Renal cortical epithelial cell (primary cell): ENCODE data around the gene ABCB4. TPM values are rescaled to one million over a fixed set of nuclear protein-coding genes. Genes with fewer than 3 reads are reported as not detected.

Experiments used
- DNase-seq: peaks from one replicate; pipeline ENCODE4 v3.0.0-alpha.2; 2011; ENCODE audit warnings: low read depth
- total RNA-seq: library from RNA; depleted of rRNA; stranded (reverse); fragments of >200 nt; gene quantifications from 2 replicates; pipeline ENCODE4 v1.2.3, GENCODE V29; 2014

The ABCB4 gene
- 2.9 and 9.7 TPM in 2 replicates for total RNA-seq

DNA sequence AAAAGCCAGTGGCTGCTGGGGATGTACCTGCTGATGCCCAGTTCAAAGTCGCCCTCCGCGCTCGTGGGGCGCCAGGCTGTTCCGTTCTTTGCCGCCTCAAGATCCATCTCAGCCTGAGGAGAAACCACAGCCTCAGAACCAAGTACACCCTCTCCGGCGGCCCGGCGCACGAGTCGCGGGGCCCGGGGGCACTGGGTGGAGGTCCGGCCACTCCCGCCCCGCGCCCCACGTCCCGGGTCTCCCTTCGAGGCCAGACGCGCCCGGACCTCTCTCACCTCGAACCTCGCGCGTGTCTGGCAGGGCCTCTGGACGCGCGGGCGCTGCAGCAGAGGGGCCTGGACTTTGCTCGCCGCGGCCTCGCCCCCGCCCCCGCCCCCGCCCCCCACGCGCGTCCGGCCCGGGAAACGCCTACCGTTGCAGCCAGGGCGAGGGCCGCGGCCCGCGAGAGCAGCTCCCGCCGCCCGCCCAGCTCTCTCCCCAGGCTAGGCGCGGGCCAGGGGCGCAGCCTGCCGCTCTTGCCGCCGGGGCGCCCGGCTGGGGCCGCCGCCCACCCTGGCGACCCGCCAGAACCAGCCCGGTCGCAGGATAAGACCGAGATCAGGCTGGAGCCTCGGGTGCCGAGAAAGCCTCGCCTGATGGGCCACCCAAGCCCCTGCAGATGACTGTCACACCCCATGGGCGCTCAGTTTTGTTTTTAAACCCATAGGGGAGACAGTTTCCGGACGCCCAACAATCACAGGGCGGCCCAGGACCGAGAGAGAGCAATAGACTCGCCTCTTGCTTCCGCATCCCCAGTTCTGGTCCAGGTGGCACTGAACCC lies at the start of gene ABCB4:
Gene ABCB4 (minus strand): TSS at position 322 of the 820 bp plus-strand sequence. CDS start 215 bp downstream, at position 107.
- no peak for DNase-seq

DNA sequence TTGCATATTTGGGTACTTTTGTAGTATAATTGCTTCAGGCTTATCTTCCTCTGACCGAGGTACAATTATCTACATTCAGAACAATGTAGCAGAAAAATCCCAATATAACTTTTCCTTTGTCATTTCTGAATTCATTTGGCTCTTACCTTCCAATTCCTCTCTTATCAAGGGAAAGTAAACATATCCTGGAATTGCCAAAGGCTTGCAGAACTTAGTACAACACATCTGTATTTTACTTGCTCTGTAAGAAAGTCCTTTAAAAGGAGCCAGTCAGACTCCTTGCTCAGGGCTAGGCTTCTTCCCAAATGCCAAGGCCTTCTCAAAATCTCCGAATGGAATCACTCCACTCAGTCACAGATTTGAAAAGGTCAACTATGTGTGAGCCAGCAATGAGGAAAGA lies 43.3 kb upstream of the ABCB4 start:
- DNase-seq = no peak

DNA sequence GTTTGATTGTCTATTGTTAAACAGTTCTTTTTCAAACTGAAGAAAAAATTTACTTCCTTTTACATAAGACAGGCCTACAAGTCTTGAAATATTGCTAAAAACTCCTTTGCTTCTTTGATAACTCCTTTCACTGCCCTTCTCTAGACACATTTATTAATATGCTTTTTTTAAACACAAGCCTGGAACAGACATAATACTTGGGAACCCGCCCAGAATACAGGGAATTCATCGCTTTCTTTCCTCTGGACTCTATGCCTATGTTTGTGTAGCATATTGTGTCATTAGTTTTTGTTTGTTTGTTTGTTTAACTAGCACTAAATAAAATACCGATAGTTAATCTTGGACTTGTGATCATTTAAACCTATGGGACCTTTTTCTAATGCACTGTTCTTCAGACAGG lies 42.4 kb upstream of the ABCB4 start:
- no peak for DNase-seq

DNA sequence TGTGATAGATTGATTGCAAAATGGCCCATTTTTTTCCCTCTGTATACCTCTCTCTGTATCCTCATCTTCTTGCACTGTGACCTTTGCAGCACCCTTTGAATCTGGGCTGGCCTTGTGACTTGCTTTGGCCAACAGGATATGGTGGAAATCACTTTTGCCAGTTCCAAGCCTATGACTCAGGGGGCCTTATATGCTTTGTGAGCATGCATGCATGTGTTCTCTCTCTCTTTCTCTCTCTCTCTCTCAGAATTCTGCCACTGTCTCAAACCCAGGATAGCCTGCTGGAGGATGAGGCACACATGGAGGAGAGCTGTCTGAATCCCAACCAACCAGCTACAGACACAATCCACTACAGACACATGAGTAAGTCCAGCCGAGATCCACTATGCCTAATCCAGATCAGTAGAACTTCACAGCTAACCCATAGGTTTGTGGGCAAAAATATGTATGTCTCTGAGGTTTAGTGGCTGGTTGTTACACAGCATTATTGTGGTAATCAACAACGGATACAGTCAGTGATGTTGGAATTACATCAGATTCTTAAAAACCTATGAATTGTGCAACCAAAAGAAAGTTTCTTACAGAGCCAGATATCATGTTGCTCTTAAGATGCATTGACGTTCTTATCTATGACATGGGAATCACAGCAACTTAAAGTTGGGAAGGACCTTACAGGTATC lies 41.8 kb upstream of the ABCB4 start:
- DNase-seq = peak; percentile 31

DNA sequence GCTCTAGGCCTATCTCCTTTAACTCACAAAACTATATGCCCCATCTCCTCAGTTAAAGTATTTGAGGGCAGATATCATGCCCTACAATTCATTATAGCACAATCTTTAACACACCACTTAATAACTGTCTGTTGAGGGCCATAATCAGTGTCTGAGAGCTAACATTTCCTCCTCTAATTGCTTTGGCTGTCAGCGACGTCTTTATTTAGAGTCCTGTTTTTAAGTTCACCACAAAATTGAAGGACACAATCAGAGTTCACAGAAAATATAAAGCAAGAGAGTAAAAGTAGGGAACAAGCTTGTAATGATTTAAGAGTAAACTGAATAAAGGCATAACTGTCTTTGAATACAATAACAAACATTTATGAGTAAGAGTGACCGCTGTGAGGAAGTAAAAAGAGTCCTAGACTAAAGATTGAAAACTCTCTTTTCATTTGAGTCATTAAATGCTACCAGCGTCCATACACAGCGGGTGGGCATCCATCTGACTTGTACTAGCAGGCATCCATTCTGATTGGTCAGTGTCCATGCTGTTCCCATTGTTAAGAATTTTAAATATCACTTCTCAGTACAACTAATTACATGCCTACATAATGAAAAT lies 38.4 kb upstream of the ABCB4 start:
- no peak for DNase-seq

DNA sequence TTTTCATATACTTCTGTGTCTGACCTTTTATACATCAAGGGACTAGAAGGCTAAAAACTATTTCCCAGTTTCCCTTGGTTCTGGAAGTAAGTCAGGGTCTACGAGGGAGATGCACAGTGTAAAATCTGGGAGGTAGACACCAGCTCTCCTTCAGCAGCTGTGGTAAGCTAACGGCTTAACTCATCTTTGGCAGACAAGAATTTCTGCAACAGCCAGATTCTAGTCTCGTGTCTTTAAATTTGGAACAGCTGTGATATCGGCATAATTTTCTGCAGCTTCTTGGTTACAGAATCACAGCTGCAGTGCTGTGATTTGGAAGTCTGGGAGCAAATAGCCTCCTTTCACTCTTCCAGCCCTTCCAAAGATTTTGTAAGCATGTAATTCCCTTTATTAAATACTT lies 37.4 kb upstream of the ABCB4 start:
- no peak for DNase-seq

DNA sequence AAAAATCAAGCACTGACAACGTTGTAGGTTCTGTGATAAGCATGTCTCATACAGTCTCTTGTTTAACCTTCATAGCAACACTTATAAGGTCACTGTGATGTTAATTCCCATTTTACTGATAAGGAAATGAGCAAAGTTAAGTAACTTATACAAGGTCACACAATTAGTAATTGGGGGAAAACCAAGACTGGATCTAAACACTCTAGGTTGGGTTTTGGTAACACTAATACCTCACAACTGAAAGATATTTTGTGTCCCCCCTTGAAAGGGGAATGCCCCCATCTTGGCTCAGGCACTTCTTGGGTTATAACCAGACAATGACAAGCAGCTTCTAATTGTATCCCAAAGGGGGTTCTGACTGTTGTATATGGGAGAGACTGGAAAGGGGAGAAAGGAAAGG lies 36.0 kb upstream of the ABCB4 start:
- DNase-seq = no peak

DNA sequence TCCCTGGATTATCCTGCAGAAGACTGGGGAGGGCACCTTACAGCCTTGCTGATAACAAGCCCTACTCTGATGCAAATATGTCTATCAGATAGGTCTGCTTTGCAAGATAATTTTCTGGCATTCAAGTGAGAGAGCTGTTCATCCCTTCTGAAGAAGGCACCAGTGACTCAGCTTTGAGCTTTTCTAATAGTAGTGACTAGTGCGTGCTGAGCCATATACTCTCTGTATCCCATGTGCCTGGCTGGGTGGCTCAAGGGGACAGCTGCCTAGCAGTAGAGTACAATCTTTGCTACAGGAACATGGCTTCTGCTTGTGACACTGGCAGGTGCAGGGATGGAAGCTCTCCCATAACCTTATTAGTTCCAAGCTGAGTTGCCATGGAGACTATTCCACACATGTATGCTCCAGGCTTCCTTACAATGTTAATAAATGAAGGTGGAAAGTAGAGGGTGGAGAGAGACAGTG lies 35.0 kb upstream of the ABCB4 start:
- no peak for DNase-seq

DNA sequence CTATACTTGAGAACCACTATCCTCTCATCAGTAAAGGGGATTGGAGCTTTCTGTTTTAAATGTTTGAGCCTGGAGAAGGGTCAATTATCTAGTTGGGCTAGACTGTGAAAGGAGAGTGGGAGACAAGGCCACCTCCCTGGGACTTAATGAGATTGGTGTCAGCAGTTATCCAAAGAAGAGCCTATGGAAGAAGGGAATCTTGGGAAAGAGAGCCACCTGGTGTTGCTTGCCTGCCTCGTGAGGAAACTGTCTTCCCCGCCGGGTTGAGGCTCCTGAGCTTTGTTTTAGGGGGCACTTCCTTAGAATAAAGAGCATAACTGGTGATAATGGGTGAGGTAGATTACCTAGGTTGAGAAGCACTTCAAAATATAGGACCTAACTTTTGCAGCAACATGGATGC lies 32.0 kb upstream of the ABCB4 start:
- DNase-seq = no peak

DNA sequence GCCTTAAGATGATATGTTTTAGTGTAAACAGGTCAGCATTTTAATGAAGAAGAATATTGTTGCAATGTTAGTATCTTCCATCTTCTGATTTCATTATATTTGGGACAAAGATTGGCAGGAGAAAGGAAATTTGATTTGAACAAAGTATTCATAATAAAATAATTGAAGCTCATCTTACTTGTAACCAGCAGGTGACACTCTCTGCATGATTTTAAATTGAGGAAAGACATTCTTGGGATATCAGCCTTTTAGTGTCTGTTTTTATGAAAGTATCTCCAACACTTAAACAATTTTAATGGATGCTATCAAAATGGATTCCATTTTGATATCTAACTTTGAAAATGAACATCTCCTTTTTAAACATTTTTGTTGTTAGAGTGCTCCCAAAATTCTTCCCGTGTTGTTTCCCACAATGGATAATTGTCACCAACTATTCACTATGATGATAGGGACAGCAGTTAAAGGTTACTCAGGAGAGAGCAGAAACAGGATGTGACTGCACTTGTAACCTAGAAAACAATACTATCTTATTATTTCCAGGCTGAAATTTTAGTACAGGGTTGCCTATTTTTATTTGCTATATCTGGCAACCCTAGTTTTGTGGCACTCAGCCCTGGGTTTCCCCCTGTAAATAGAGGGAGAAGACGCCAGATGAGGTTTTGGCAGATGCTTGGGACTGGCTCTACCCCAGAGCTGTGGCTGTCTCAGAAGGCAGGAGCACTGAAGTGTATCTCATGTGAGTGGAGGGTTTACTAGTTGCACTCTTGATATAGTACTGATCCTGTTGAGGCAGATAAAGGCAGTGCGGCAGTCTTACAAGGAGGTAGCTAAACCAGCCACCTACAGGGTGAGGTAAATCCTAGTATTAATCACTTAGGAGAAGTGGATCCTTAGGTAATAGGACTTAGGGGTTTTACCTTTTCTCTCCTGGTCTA lies 31.0 kb upstream of the ABCB4 start:
- peak; percentile 36 for DNase-seq

DNA sequence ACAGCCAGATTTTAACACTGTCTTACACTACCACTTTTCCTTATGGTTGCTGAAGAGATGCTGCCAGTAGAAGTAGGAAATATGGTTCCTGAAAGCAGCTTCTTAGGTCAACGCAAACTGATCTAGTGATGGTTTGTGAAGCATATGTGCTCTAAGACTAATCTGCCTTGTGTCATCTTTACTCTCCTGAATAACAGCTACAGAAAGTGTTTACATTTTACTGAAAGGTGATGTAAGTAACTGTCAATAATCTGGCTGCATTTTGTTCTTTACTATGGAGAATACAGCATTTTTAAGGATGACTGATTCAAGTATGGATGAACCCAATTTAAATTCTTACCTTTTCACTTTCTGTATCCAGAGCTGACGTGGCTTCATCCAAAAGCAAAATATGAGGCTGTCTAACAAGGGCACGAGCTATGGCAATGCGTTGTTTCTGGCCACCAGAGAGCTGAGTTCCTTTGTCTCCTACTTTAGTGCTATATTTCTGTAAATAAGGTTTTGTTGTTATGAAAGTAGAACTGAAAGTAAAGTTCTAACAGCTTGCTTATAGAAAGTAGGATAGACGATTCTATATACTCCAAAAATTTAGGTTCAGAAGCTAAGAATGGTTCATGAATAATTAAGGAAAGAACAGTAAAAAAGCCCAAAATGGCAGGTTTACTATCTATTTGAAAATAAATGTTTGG lies 30.2 kb upstream of the ABCB4 start:
- DNase-seq = no peak

DNA sequence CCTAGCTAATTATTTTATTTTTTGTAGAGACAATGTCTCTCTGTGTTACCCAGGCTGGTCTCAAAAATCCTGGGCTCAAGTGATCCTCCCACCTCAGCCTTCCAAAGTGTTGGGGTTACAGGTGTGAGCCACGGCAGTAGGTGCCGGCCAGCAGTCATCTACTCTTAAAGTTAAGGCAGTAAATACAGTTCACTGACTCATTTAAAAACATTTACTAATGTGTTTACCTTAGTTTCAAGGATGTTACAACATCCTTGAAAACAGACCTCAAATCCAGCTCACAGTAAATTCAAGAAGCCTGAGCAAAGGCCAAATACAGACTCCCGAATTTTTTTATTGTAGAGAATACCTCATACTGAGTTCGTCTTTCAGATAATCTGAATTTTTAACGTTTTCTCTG lies 29.6 kb upstream of the ABCB4 start:
- peak; percentile 64 for DNase-seq

DNA sequence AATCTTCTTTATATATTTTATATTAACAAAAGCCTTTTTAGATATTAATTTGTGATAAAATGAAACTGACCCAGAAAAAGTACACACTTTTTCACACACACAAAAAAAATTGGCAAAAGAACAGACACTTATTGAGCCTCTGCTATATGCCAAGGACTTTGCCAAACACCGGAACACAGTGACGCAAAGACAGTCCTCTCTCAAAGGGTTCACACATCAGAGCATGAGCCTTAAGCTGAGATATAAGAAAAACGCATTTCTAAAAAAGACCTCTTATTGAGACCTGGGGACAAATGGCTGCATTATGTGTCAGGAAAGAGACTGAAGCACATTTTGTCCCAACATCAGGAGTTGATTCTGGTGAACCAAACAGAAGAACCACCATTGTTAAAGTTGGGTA lies 24.0 kb upstream of the ABCB4 start:
- no peak for DNase-seq

DNA sequence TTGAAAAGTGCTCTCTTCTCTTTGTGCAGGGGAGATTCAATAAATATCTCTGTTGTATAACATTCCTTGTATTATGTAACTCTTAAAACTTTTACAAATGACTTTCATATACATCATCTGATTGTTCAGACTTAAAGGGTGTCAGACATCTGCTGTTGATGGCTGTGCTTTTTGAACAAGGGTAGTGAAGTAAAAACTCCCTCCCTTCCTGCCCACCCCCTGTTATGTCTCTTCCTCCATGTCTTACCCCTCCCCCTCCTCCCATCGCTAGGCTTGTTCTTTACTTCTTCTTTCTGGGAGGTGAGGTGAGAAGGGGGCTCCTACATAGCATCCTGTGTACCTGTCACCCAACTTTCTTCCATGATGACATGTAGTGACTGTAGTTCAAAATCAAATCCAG lies 23.4 kb upstream of the ABCB4 start:
- DNase-seq = no peak

DNA sequence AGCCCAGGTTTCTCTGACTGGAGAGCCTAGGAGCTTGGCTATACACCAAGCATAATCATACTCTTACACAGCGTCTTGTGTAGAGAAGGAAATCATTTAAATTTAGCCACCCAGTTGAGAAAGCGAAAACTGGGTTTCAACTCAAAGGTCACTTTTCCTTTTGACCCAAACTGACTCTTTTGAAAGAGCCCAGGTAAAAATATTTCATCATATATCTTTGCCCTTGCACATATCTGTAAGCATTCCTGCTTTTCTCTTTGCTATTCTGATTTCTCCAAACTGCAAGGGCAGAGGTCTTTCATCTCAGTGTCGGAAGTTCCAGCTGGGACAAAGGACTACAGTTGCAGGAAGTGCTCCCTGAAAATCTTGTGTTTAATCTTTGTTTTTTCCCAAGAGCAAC lies 22.0 kb upstream of the ABCB4 start:
- no peak for DNase-seq

DNA sequence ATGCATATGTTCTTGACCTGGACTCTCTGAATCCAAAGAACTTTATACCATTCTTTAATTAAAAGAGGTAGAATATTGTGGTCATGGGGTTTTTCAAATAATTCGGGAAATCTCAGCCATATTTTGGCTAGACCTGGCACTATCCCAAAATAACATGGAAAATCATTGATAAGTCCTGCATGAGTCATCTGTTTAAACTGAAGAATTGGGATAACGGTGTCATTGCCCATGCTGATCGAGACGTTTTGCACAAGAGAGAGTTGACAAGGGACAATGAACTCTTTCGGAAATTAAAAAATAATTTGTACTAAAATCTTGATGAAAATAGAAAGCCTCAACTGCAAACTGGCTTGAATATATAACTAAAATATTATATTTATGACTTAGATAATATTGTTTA lies 19.9 kb upstream of the ABCB4 start:
- no peak for DNase-seq

DNA sequence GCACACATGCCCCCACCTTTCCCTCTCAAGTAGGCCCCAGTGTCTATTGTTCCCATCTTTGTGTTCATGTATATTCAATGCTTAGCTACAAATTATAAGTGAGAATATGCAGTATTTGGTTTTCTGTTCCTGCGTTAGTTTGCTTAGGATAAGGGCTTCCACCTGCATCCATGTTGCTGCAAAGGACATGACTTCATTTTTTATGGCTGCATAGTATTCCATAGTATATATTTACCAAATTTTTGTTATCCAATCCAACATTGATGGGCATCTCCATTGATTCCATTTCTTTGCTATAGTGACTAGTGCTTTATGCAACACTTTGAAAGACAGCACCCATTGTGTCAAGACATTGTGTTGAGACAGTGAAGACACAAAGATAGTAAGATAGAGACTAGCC lies 19.0 kb upstream of the ABCB4 start:
- no peak for DNase-seq

DNA sequence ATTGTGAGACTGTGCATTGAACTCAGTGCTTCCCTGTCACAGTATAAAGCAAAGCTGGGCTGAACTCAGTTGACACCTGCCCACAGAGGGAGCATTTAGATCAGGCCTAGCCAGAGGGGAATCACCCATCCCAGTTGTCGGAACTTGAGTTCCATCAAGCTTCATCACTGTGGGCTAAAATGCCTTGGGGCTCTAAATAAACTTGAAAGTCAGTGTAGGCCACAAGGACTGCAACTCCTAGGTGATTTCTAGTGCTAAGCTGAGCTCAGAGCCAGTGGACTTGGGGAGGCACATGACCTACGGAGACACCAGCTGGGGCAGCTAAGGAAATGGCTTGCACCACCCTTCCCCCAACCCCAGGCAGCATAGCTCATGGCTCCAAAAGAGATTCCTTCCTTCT lies 7.7 kb upstream of the ABCB4 start:
- DNase-seq = no peak

DNA sequence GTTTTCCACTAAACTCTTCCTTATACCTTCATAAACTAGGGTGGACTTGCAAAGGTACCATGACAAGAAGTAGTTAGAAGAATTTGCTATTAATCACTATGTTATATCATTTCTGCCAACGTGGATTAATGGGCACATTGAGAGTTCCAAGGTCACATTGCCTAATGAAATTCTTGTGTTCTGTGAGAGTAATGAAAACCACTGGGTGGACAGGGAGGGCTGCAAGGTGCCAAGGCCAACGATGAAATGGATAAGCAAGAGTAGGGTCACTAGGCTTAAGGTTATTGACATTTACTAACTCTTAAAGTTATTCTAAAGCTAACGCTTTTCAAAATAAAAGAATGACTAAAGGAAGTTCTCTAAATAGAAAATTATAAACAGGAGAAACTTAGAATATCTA lies 6.6 kb upstream of the ABCB4 start:
- peak; percentile 23 for DNase-seq

DNA sequence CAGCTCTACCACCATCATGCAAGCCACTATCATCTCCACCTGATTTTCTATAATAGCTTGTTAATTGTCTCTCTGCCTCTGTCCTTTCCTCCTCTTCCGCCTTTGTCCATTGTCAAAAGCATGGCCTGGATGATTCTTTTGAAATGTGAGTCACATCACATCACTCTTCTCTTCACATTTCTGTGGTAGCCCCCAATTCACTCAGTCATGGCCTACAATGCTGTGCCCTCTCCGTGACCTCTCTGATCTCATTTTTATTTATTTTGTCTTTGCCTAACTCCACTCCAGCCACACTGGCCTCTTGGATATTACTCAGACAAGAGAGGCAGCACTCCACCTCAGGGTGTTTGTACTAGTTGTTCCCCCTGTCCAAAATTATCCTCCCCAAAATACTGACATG lies 4.9 kb upstream of the ABCB4 start:
- peak; percentile 73 for DNase-seq

DNA sequence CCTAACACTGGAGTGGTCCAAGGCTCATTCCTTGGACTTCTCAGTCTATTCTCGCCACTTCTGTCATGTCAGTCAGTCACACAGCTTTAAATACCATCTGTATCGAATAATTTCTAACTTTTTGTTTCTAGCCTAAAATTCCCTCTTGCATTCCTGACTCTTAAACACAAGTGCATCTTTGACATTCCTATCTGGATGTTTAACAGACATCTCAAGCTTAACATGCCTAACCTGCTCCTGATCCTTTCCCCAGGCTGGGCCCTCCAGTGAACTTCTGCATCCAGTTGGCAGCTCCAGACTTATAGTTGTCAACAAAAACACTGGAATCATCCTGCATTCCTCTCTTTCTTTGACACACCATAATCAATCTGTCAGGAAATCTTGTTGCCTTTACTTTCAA lies 4.5 kb upstream of the ABCB4 start:
- DNase-seq = peak; percentile 9
